WI38 (cell line): ENCODE results near the gene SETBP1.

ENCODE experiments used
- H3K4me3 ChIP-seq: 2 replicates; pipeline ENCODE4 v1.5.1; 2011; ENCODE audit warnings: low read depth, mild to moderate bottlenecking, control low read depth, low read length
- CTCF ChIP-seq: IDR thresholded peaks from 2 replicates; pipeline ENCODE4 v1.5.1; 2012; ENCODE audit warnings: low read depth, mild to moderate bottlenecking, control low read depth, low read length

Gene SETBP1

GRCh38 chr18:44736664-44737380 lies 56.1 kb downstream of the SETBP1 start:
- TF ChIP-seq CTCF = no peak
- H3K4me3 ChIP-seq = no peak overlapping the region

- no peak overlapping the region for H3K4me3 ChIP-seq
- no peak for TF ChIP-seq CTCF
Observed at GRCh38 chr18:44737623-44738022, 56.9 kb downstream of the SETBP1 start.

DNA sequence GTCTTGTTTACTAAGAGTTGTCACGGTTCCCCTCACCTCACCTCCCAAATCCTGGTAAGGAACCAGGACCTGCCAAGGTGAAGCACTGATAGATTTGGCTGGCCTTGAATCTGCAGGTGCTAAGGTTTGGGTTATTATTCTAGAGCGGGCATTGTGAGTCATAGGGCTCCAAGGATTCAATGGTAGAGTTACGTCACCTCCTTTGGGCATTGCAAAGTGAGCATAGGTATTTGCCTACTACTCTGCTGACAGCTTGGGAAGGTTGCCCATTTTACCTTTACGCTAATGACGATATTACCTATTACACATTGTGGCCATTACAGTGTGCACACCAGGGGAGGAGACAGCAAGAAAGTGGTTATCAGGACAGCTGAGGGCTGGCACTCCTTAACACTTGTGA lies 59.3 kb downstream of the SETBP1 start:
- TF ChIP-seq CTCF = no peak
- no peak overlapping the region for H3K4me3 ChIP-seq

GRCh38 chr18:44741085-44741484 lies 60.4 kb downstream of the SETBP1 start:
- H3K4me3 ChIP-seq = no peak overlapping the region
- TF ChIP-seq CTCF = no peak

- TF ChIP-seq CTCF = no peak
Observed at GRCh38 chr18:44741511-44741910, 60.8 kb downstream of the SETBP1 start.

DNA sequence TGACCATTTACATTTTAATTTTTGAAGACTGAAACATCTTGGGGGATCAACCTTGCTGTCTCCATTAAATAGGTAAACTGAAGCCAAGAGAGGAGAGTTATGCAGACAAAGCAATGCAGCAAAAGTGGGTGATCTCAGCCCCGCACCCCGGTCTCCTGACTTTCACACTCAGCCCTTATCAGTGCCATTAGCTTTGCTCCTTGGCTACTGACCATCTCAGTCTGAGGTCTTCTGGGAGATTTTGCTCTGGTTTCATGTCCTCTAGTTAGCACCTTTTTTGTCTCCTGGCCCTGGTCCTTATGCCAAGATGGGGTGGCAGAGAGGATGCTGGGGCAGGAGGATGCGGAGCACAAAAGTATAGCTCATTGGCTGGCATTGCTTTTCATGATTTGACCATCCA lies 61.4 kb downstream of the SETBP1 start:
- TF ChIP-seq CTCF = no peak
- H3K4me3 ChIP-seq = no peak overlapping the region

More at GRCh38 chr18:44741511-44741910, 60.8 kb downstream of the SETBP1 start:
- no peak overlapping the region for H3K4me3 ChIP-seq

DNA sequence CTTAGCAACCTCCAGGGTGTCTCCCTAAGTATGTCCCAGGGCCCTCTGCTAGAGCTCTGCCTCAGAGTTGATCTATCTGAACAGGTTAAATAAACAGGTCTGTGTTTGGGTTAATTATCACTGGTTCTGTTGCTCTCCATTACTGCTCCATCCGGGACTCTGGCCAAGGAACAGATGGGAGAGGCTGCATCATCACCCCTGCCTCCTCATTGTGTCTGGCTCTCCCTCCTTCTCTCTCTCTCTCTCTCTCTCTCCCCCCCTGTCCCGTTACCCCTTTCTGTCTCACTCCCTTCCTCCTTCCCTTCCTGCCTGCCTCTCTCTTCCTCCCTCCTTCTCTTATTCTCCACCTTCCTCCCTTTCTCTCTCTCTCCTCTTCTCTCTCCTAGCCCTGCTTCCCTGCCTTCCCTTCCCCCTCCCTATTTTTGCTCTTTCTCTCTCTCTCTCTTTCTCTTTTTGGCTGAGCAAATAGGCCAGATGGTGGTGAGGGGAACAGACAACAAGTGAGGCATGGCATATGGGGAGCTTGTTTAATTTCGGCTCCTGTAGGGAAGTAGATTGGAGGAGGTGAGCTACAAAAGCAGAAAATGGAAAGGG lies 62.1 kb downstream of the SETBP1 start:
- TF ChIP-seq CTCF = no peak
- no peak overlapping the region for H3K4me3 ChIP-seq
